NCI-H774 (cell line): ENCODE results near the gene MMP24.

ENCODE experiments used
- DNase-seq: peaks from one replicate; lab custom pipeline; 2025; lab: John Stamatoyannopoulos, UW

Gene MMP24

GRCh38 chr20:35279533-35280174, 53.2 kb downstream of the MMP24 start:
- DNase-seq: no peak

GRCh38 chr20:35280523-35280922, 54.0 kb downstream of the MMP24 start:
- DNase-seq: no peak

GRCh38 chr20:35281506-35282101, 55.1 kb downstream of the MMP24 start:
- DNase-seq: no peak

DNA sequence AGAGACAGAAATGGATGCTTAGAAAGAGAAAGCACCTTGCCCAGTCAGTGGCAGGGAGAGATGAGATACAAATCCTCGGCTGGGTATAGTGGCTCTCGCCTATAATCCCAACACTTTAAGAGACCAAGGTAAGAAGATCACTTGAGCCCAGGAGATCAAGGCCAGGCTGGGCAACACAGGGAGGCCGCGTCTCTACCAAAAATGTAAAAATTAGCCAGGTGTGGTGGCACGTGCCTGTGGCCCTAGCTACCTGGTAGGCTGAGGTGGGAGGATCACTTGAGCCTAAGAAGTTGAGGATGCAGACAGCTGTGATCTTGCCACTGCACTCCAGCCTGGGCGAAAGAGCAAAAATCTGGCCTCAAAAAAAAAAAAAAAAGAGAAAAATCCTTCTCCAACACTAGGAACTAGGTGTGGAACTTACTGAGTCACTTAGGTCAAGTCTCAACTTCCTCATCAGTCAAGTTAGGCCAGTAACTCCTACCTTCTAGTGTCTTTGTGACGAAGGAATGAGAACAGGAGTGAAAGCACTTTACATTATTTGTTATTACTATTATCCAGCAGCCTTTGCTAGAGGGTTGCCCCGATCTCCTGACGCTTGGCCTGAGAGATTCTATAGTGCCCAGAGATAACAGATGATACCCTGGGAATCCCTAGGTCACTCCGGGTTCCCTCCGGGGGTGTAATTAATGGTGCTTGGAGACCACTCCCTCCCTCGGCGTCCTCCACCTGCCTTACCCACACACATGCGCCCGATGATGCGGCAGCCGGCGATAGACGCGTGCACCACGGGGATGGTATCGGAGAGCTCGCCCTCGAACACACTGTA, 57.2 kb downstream of the MMP24 start:
- DNase-seq: no peak

DNA sequence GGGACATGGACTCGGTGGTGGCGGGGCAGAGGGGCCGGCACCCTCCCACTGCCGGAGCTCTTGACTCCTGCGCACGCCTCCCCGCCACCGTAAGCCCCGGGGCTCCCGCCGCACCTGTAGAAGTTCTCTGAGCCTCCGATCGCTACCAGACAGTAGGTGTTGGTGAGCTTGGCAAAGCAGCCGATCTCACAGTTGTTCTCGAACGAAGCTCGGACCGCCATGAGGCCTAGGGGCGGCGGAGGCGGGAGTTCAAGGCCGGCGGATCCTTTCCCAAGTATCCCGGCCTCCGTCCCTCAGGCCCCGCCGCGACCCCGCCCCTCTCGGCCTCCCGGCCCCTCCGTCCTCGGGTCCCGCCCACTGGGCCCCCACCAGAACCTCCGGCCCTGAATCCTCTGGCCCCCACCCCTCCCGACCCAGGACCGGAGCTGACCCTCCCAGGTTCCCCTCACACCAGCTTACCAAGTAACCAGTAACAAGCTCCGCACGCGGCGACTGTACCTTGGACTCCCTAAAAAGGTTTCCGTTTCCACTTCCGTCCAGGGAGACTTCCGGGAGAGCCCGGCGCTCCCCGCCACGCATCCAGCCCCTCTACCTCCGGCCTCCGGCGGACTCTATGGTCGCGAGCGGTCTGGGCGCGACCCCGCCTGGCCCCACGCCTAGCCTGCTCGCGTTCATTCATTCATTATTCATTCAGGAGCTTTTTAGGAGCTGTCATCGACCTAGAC, 57.9 kb downstream of the MMP24 start, which contains the start of gene EIF6:
TSS of gene EIF6 (minus strand) at position 506 of the 725 bp plus-strand sequence. CDS start at position 221, 285 bp downstream.
- peak; percentile 80 for DNase-seq

- no peak for DNase-seq
Measured at GRCh38 chr20:35284992-35285805, 58.7 kb downstream of the MMP24 start.

- no peak for DNase-seq
Measured at GRCh38 chr20:35285806-35286076, 59.3 kb downstream of the MMP24 start.

DNA sequence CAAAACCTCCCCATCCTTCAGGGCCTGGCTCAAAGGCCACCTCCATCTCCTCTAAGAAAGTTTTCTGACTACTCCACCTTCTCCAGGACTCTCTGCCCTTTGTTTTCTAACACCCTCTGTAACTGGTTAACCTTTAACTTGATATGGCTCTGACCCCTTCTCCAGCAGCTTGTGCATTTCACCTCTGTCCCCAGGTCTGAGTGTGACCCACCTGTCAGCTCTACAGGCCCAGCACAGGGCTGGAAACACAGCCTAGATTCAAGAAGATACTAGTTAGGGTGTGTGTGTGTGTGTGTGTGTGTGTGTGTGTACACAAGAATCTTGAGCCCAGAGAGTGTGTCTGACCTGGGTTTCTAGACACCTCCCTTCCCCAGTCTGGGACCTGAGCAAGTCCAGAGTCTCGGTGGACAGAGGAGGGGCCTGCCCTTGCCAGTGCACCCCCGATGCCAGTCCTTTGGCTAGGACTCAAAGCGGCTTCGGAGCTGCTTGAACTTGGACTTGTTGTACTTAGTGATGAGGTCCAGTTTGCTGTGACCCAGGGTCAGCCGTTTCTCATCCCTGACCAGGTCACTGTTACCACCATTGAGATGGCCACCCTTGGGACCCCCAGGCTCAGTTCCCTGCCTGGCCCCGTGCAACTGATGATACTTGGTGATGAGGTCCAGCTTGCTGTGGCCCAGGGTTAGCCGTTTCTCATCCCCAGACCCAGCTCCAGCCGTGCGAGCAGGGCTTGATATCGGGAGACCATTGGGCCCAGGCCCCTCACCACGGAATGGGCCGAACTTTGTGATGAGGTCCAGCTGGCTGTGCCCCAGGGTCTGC, 59.8 kb downstream of the MMP24 start:
- DNase-seq: no peak

DNA sequence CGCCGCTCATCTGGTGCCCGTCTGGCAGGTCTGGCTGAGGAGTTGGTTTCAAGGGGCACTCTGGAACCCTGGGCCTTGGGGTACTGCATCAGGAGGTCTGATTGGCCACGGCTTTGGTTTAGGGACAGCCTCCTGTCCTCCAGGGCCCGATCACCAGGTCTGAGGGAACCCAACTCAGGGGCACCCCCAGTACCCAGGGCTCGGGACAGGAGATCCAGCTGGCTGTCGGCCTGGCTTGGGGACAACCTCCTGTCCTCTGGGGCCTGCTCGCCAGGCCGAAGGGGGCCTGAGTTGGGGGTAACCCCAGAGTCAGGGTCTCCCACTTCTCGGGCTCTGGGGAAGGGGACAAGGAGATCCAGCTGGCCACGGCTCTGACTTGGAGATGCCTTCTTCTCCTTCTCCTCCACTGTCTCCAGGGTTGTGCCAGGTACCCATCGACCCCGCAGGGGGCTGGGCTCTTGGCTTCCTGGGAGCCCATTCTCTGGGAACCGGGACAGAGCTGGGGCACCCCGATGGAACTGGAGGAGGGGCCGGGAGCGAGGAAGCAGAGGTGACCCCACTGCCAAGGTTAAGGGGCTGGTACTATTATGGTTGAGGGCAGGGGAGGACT, 60.5 kb downstream of the MMP24 start:
- DNase-seq: no peak

GRCh38 chr20:35287509-35288324, 61.2 kb downstream of the MMP24 start:
- DNase-seq: no peak

DNA sequence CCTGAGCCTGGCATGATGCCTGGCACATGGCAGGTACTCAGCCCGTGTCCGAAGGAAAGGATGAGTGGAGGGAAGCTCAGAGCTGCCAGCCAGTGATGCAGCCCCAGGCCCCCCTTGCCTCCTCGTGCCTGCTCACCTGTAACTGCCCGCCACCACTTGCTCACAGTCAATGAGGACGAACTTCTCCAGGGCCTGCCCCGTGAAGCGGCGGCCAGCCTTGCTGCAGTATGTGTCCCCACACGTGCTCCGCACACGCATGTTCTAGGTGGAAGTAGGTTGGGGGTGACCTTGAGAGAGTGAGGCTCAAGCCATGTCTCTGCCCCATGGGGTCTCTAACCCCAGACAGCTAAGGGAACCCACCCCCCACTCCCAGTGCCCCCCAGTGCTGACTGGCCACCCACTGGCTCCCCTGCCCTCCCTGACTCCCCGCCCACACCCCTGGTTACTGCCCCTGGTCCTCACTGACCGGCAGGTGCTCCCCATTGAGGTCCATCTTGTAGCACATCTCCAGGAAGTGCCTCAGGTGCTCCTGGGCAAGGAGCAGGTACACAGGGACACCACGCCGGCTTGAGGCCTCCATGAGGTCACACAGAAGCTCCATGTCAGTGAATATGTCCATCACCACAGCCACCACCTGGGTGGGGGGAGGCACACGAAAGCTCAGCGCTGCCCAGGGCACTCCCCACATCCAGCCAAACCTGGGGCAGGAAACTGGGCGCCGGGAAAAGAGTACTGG, 62.0 kb downstream of the MMP24 start:
- DNase-seq: no peak

- DNase-seq: no peak
Measured at GRCh38 chr20:35290186-35290886, 63.8 kb downstream of the MMP24 start.

DNA sequence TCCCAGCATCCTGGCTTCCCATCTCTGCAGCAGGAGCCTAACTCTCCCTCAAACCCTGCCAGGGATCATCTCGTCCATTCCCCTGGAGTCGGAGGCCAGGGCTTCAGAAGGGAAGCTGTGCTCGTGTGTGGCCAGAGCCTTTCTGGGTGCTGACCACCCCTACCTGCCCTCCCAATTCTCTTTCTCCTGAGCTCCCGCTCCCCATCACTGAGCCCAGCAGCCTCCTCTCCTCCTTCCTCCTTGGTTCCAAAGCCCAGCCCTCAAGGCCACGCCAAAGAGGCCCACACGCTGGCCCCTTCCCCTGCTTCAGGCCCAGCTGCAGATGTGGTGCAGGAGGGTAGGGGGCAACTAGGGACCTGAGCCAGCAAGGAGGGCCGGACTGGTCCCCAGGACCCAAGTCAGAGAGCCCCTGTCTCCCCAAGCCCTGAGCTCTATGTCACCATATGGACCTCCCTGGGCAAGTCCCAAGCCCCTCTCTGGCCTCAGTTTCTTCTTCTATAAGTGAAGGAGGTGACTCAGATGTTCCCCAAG, 64.5 kb downstream of the MMP24 start:
- DNase-seq: no peak

GRCh38 chr20:35291654-35292503, 65.4 kb downstream of the MMP24 start, which contains the start of gene FAM83C:
FAM83C (minus strand) TSS chr20:35292425; CDS start chr20:35292304, 121 bp downstream.
- no peak for DNase-seq

GRCh38 chr20:35292504-35293285, 66.2 kb downstream of the MMP24 start:
- DNase-seq: no peak
